GM21447 (cell line): ENCODE measurements around the gene GTF2A1.
"Not testable (repeated sequence)": the region's sequence is repeated elsewhere in the genome, so short reads cannot be mapped to it uniquely, and the experiment has no call there.

Experiments used
- ATAC-seq: cut with Tn5 transposase; IDR thresholded peaks from one replicate; pipeline ENCODE4 v1.9.1; 2021; ENCODE audit not compliant: unreplicated experiment

Gene GTF2A1

GRCh38 chr14:81233615-81234014 lies 12.9 kb upstream of the GTF2A1 start:
- no peak for ATAC-seq

- no peak for ATAC-seq
Observed at GRCh38 chr14:81231540-81231939, 10.8 kb upstream of the GTF2A1 start.

- no peak for ATAC-seq
Observed at GRCh38 chr14:81224222-81224621, 3.5 kb upstream of the GTF2A1 start.

- not testable (repeated sequence) for ATAC-seq
Observed at GRCh38 chr14:81223788-81224187, 3.0 kb upstream of the GTF2A1 start.

GRCh38 chr14:81222691-81223090 lies 1.9 kb upstream of the GTF2A1 start:
- no peak for ATAC-seq

GRCh38 chr14:81222126-81222525 lies 1.4 kb upstream of the GTF2A1 start:
- ATAC-seq = no peak

GRCh38 chr14:81221579-81222102 lies 882 bp upstream of the GTF2A1 start:
- no peak for ATAC-seq

- no peak for ATAC-seq
Observed at GRCh38 chr14:81220580-81220829, 254 bp downstream of the GTF2A1 start.

GRCh38 chr14:81219759-81220579 lies 790 bp downstream of the GTF2A1 start:
- ATAC-seq = no peak

GRCh38 chr14:81219210-81219758 lies 1.5 kb downstream of the GTF2A1 start:
- peak; percentile 63 for ATAC-seq

- ATAC-seq = peak; percentile 69
Observed at GRCh38 chr14:81211844-81212243, 8.9 kb downstream of the GTF2A1 start.

GRCh38 chr14:81209167-81209836 lies 11.5 kb downstream of the GTF2A1 start:
- ATAC-seq = peak; percentile 56

GRCh38 chr14:81208489-81208888 lies 12.3 kb downstream of the GTF2A1 start:
- no peak for ATAC-seq

GRCh38 chr14:81206115-81206514 lies 14.6 kb downstream of the GTF2A1 start:
- ATAC-seq = no peak

- no peak for ATAC-seq
Observed at GRCh38 chr14:81205639-81206038, 15.1 kb downstream of the GTF2A1 start.

GRCh38 chr14:81200054-81200453 lies 20.7 kb downstream of the GTF2A1 start:
- no peak for ATAC-seq

GRCh38 chr14:81199084-81199483 lies 21.7 kb downstream of the GTF2A1 start:
- ATAC-seq = no peak

GRCh38 chr14:81198651-81199050 lies 22.1 kb downstream of the GTF2A1 start:
- no peak for ATAC-seq

- peak; percentile 61 for ATAC-seq
Observed at GRCh38 chr14:81193924-81194633, 26.7 kb downstream of the GTF2A1 start.

- no peak for ATAC-seq
Observed at GRCh38 chr14:81192594-81192993, 28.2 kb downstream of the GTF2A1 start.

- ATAC-seq = peak; percentile 94
Observed at GRCh38 chr14:81187832-81188522, 32.8 kb downstream of the GTF2A1 start.
